ENCODE measurements around the gene CASP8AP2.
A peak's percentile ranks its signal among the peaks of the same experiment; 100 is the strongest.
"Not testable (repeated sequence)": the region's sequence is repeated elsewhere in the genome, so short reads cannot be mapped to it uniquely, and the experiment has no call there.

Gene CASP8AP2

GRCh38 chr6:89829472-89830169, at the start of gene CASP8AP2:
Gene CASP8AP2 (plus strand): TSS chr6:89829880.
- peak; percentile 98 for DNase-seq (ENCODE audit: low spot score)

GRCh38 chr6:89781070-89782034, 48.3 kb upstream of the CASP8AP2 start:
- DNase-seq (ENCODE audit: low spot score): no peak

DNA sequence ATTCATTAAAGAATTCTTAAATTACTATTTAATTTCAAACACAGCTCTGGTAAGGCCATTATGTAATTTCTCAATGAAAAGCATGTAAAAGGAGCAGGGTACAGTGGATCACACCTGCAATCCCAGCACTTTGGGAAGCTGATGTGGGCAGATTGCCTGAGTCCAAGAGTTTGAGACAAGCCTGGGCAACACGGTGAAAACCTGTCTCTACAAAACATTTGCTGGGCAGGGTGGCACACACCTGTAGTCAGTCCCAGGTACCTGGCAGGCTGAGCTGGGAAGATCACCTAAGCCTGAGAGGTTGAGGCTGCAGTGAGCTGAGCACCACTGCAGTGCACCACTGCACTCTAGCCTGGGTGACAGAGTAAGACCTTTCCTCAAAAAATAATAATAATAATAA, 47.5 kb upstream of the CASP8AP2 start:
- no peak for DNase-seq (ENCODE audit: low spot score)

GRCh38 chr6:89783293-89783692, 46.4 kb upstream of the CASP8AP2 start:
- not testable (repeated sequence) for DNase-seq (ENCODE audit: low spot score)

DNA sequence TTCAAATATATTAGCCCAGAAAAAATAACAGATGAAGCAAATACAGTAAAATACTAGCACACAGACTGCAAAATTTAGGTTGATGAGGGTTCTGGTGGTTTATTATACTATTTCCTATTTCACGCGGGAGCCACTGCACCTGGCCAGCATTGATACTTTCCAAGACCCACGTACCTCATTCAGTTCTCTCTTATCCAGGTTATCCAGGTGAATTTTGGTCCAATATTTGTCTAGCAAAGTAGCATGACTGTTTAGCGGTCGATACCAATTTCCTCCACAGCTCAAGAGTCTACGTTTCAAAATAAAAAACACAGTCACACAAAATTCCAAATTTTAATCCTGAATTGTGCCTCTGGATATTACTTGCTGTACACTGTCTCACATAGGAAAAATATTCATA, 44.8 kb upstream of the CASP8AP2 start:
- DNase-seq (ENCODE audit: low spot score): no peak

- no peak for DNase-seq (ENCODE audit: low spot score)
These were observed 42.7 kb upstream of the CASP8AP2 start for GRCh38 chr6:89786970-89787369.

GRCh38 chr6:89787660-89788328, 41.9 kb upstream of the CASP8AP2 start:
- no peak for DNase-seq (ENCODE audit: low spot score)

DNA sequence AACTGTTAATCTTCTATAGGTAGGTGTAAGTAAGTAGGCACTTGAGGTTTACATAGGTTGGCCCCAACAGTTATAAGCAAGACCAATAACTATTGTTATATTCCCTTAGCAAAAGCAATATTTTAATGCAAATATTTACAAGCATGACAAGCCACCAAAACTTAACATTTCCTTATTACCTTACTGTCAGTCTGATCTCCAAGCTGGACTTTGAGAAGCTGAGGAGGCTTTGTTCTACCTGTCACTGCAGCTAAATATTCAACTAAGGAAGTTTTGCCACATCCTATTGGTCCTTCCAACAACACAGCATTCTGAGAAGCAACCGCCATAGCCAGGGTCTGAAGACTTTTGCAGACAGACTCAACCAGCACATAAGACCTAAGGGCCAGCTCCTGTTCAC, 39.7 kb upstream of the CASP8AP2 start:
- no peak for DNase-seq (ENCODE audit: low spot score)

- no peak for DNase-seq (ENCODE audit: low spot score)
These were observed 39.3 kb upstream of the CASP8AP2 start for GRCh38 chr6:89790403-89790802.

- DNase-seq (ENCODE audit: low spot score): peak; percentile 62
These were observed 36.8 kb upstream of the CASP8AP2 start for GRCh38 chr6:89792881-89793280.

- DNase-seq (ENCODE audit: low spot score): no peak
These were observed 36.1 kb upstream of the CASP8AP2 start for GRCh38 chr6:89793586-89793985.

DNA sequence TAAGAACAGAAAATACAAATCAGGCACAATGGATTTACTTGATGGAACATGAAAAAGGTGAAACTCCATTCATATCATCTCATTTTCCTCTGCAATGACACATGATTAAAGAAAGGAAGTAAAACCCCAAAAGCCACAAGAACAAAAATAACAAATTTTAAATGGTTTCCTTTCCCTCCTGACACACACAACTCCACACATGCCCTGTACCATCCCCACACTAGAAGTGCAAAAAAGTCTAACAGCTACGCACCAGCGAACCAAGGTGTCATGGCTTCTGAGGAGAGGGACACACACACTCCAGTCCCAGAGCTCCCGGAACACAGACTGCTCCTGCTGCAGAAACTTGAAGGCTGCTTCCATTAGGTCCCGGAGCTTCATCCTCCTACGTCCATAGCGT, 35.4 kb upstream of the CASP8AP2 start:
- no peak for DNase-seq (ENCODE audit: low spot score)

- no peak for DNase-seq (ENCODE audit: low spot score)
These were observed 32.4 kb upstream of the CASP8AP2 start for GRCh38 chr6:89797317-89797716.

DNA sequence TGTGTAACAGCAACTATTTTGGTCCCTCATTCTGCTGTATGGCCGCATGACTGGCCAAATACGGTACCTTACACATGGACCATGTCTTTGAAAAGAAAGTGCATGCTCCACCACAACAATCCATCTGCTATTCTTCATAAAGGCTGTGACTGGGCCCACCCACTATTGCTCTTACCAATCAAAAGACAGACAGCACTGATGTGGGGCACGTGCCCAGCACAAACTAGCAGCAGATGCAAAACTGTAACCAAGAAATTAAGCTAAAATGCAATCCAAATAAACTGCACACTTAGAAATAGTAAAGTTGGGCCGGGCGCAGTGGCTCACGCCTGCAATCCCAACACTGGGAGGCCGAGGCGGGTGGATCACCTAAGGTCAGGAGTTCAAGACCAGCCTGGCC, 30.6 kb upstream of the CASP8AP2 start:
- no peak for DNase-seq (ENCODE audit: low spot score)

DNA sequence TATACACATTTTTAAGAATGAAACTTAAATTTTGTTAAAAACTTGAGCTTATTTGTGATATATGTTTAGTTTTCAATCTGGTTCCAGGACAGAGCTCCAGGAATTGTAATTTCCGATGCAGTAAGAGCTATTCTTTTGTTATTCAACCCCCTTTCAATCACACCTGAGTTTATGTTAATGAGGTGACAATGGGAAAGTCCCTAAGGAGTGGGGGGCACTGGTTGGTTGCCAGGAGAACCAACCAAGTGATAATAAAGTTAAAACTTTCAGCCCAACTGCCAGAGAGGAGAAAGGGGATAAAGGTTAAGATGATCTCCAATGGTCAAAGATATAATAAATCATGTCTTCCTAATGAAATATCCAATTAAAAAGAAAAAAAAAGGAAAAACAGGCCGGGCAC, 29.9 kb upstream of the CASP8AP2 start:
- DNase-seq (ENCODE audit: low spot score): no peak

GRCh38 chr6:89803271-89803670, 26.4 kb upstream of the CASP8AP2 start:
- no peak for DNase-seq (ENCODE audit: low spot score)

DNA sequence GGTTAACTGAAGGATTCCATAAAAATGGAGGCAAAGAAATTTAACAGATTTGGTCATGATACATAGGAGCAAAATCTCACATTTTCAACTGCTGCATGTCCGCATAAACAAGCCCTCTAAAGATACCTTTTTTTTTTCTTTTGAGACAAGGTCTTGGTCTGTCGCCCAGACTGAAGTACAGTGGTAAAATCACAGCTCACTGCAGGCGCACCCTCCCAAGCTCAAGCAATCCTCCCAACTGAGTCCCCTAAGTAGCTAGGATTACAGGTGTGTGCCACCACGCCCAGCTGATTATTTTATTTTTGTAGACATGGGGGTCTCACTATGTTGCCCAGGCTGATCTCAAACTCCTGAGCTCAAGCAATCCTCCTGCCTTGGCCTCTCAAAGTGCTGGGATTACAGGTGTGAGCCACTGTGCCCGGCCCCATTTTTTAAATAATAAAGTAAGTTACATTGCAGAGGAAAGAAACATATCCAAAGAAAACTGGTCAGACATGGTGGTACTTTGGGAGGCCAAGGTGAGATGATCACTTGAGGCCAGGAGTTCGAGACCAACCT, 23.8 kb upstream of the CASP8AP2 start:
- no peak for DNase-seq (ENCODE audit: low spot score)

DNA sequence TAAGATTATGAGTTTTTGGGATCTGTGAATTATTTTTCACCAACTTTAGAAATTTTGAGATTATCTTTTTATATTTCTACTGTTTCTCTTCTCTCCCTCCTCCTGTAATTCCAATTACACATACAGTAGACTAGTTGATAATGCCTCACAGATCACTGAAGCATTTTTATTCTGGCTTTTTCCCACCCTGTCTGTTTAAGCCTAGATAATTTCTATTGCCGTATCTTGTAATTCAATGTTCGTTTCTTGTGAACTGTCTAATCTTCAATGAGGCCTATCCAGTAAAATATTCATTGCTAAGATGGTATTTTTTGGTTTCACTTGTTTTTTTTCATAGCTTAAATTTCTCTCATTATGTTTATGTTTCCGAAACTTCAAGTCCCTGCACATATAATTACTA, 22.1 kb upstream of the CASP8AP2 start:
- no peak for DNase-seq (ENCODE audit: low spot score)

DNA sequence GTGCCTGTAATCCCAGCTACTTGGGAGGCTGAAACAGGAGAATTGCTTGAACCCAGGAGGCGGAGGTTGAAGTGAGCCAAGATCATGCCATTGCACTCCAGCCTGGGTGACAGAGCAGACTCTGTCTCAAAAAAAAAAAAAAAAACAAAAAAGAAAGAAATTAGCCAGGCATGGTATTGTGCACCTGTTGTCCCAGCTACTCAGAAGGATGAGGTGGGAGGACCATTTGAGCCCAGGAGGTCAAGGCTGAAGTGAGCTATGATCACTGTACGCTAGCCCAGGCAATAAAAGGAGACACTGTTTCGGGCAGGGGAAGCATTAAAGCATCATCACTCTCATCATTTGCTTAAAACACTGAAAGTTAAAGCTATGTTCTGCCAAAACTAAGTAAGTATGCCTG, 16.3 kb upstream of the CASP8AP2 start:
- DNase-seq (ENCODE audit: low spot score): not testable (repeated sequence)

DNA sequence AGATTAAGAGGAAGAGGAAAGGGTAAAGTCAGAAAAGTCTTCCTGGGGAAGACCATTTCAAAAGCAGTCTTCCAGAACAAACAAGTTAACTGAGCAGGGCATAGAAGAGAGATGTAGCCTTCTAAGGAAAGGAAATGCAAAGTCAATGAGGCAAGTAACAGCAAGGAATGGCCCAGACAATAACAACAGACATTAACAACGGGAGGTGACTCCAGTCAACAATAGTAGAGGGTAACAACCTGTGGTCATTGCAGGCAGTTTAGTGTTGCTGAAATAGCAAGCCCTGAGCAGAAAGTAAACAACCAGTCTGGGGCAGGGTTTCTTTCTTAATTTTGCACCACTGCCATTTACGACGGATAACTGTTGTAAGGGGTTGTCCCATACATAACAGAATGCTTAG, 12.2 kb upstream of the CASP8AP2 start:
- DNase-seq (ENCODE audit: low spot score): no peak

- DNase-seq (ENCODE audit: low spot score): peak; percentile 32
These were observed 10.7 kb upstream of the CASP8AP2 start for GRCh38 chr6:89818977-89819335.

- DNase-seq (ENCODE audit: low spot score): peak; percentile 89
These were observed 10.1 kb upstream of the CASP8AP2 start, which contains the start of gene MDN1 for GRCh38 chr6:89819336-89820130. Gene MDN1 (minus strand): TSS chr6:89819794. CDS start chr6:89819607, 187 bp downstream.

All from germinal center (tissue), 1 donor.